Endothelial cell of umbilical vein (primary cell): ENCODE results near the gene HTRA2.
"Not testable (repeated sequence)": the region's sequence is repeated elsewhere in the genome, so short reads cannot be mapped to it uniquely, and the experiment has no call there.

Experiments
- EZH2 ChIP-seq: IDR thresholded peaks from 2 replicates; pipeline ENCODE4 v1.6.1; 2012; ENCODE audit warnings: borderline replicate concordance, low read depth, mild to moderate bottlenecking, moderate library complexity, low read length, inconsistent platforms; ENCODE audit not compliant: severe bottlenecking
- FOS ChIP-seq: IDR thresholded peaks from 2 replicates; pipeline ENCODE4 v1.6.1; 2011; ENCODE audit warnings: mild to moderate bottlenecking, low read length, moderate library complexity, borderline replicate concordance; ENCODE audit not compliant: insufficient read depth
- GATA2 ChIP-seq: IDR thresholded peaks from 2 replicates; pipeline ENCODE4 v1.7.0; 2011; ENCODE audit warnings: low read depth, mild to moderate bottlenecking, moderate library complexity, mixed read lengths, low read length; ENCODE audit not compliant: insufficient read length, insufficient read depth
- JUN ChIP-seq: IDR thresholded peaks from 2 replicates; pipeline ENCODE4 v1.6.1; 2011; ENCODE audit warnings: borderline replicate concordance, low read depth; ENCODE audit not compliant: insufficient read length, insufficient read depth
- MYC ChIP-seq: IDR thresholded peaks from one replicate; pipeline ENCODE4 v1.6.1; 2011; ENCODE audit warnings: mild to moderate bottlenecking, low read depth, low read length
- POLR2A ChIP-seq: IDR thresholded peaks from 2 replicates; pipeline ENCODE4 v1.6.1; 2012; ENCODE audit warnings: low read depth, mild to moderate bottlenecking, control low read depth, low read length
- POLR2AphosphoS5 ChIP-seq: IDR thresholded peaks from 2 replicates; pipeline ENCODE4 v1.6.1; 2012; ENCODE audit warnings: low read depth, mild to moderate bottlenecking, control low read depth, low read length, moderate library complexity; ENCODE audit not compliant: insufficient read depth
- TF ChIP-seq, protein P1 (sequence below), 2 donors: IDR thresholded peaks; 1 replicate in 1 of 2; 2 replicates in 1 of 2; pipeline ENCODE4 v1.5.1; 2011; ENCODE audit warnings: low read length in 2 of 2, mild to moderate bottlenecking in 2 of 2, moderate library complexity in 2 of 2, control low read depth in 1 of 2, inconsistent platforms in 1 of 2, low read depth in 1 of 2; ENCODE audit not compliant: insufficient read depth in 1 of 2; ENCODE audit errors: extremely low read depth in 1 of 2
- TF ChIP-seq, protein P2 (sequence below): IDR thresholded peaks from 2 replicates; pipeline ENCODE4 v1.6.1; 2011; ENCODE audit not compliant: insufficient read depth, insufficient read length

DNA sequence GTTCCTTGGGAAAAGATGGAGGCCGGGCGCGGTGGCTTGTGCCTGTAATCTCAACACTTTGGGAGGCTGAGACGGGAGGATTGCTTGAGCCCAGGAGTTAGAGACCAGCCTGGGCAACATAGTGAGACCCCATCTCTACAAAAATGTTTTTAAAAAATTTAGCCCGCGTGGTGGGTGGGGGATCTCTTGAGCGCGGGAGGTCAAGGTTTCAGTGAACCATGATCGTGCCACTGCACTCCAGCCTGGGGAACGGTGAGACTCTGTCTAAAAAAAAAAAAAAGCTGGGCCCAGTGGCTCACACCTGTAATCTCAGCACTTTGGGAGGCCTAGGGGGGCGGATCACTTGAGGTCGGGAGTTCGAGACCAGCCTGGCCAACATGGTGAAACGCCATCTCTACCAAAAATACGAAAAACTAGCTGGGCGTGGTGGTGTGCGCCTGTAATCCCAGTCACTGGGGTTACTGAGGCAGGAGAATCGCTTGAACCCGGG lies 46.0 kb upstream of the HTRA2 start:
- TF ChIP-seq, protein P1, sequence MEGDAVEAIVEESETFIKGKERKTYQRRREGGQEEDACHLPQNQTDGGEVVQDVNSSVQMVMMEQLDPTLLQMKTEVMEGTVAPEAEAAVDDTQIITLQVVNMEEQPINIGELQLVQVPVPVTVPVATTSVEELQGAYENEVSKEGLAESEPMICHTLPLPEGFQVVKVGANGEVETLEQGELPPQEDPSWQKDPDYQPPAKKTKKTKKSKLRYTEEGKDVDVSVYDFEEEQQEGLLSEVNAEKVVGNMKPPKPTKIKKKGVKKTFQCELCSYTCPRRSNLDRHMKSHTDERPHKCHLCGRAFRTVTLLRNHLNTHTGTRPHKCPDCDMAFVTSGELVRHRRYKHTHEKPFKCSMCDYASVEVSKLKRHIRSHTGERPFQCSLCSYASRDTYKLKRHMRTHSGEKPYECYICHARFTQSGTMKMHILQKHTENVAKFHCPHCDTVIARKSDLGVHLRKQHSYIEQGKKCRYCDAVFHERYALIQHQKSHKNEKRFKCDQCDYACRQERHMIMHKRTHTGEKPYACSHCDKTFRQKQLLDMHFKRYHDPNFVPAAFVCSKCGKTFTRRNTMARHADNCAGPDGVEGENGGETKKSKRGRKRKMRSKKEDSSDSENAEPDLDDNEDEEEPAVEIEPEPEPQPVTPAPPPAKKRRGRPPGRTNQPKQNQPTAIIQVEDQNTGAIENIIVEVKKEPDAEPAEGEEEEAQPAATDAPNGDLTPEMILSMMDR (IDR thresholded peaks at IDR 0.05; ENCODE audit: extremely low read depth in 1 of 2, insufficient read depth in 1 of 2, low read depth in 1 of 2, low read length in 2 of 2): not testable (repeated sequence)
- not testable (repeated sequence) for TF ChIP-seq JUN, POLR2A, POLR2AphosphoS5, EZH2, FOS, MYC, GATA2
- TF ChIP-seq, protein P2, sequence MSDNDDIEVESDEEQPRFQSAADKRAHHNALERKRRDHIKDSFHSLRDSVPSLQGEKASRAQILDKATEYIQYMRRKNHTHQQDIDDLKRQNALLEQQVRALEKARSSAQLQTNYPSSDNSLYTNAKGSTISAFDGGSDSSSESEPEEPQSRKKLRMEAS: not testable (repeated sequence)
